WTC11 (cell line): ENCODE measurements around the gene ZBTB4. TPM values are rescaled to one million over a fixed set of nuclear protein-coding genes. Genes with fewer than 3 reads are reported as not detected.

Source experiments
- ATAC-seq: fragments of 200-7000 bp; cut with Tn5 transposase; 2 replicates; pipeline ENCODE4 v1.10.0; 2021; ENCODE audit warnings: mild to moderate bottlenecking, moderate library complexity
- CTCF ChIA-PET: fragments of 300-600 bp; sonication (Branson Sonifier 250); formaldehyde crosslinking; loops from one replicate; lab custom pipeline; 2021; ENCODE audit warnings: antibody characterized with exemption; lab: Charles Lee
- POLR2A ChIA-PET: fragments of 350-600 bp; sonication (Branson Sonifier 250); formaldehyde crosslinking; loops from one replicate; lab custom pipeline; 2021; ENCODE audit warnings: antibody characterized with exemption; lab: Charles Lee
- DNase-seq: peaks from one replicate; pipeline ENCODE4 v3.0.0; 2021; ENCODE audit warnings: low spot score
- H3K27ac Mint-ChIP-seq: 2 replicates; pipeline ENCODE4 v1.8.0; 2021; ENCODE audit warnings: mixed read lengths
- H3K27me3 Mint-ChIP-seq: 2 replicates; pipeline ENCODE4 v1.8.0; 2021; ENCODE audit warnings: low read depth, mild to moderate bottlenecking, moderate library complexity, mixed read lengths
- H3K36me3 Mint-ChIP-seq: 2 replicates; pipeline ENCODE4 v1.8.0; 2021; ENCODE audit warnings: mixed read lengths
- H3K4me1 Mint-ChIP-seq: 2 replicates; pipeline ENCODE4 v1.8.0; 2022; ENCODE audit warnings: mixed read lengths
- H3K4me3 Mint-ChIP-seq: 2 replicates; pipeline ENCODE4 v1.8.0; 2021; ENCODE audit warnings: mild to moderate bottlenecking, moderate library complexity, mixed read lengths
- H3K9me3 Mint-ChIP-seq: 2 replicates; pipeline ENCODE4 v1.8.0; 2021; ENCODE audit warnings: mixed read lengths
- E2F1 ChIP-seq: sonication (generic); formaldehyde crosslinking; IDR thresholded peaks from 2 replicates; pipeline ENCODE4 v1.8.0; 2022; ENCODE audit warnings: mild to moderate bottlenecking, missing genetic modification reagents
- ELF4 ChIP-seq: sonication (generic); formaldehyde crosslinking; IDR thresholded peaks from 2 replicates; pipeline ENCODE4 v1.8.1; 2022; ENCODE audit warnings: low read depth, mild to moderate bottlenecking, moderate library complexity, missing genetic modification reagents
- FOXK1 ChIP-seq: sonication (generic); formaldehyde crosslinking; IDR thresholded peaks from 2 replicates; pipeline ENCODE4 v1.8.0; 2022; ENCODE audit warnings: mild to moderate bottlenecking, moderate library complexity, missing genetic modification reagents
- FOXP1 ChIP-seq: sonication (generic); formaldehyde crosslinking; IDR thresholded peaks from 2 replicates; pipeline ENCODE4 v1.8.0; 2022; ENCODE audit warnings: missing genetic modification reagents, mild to moderate bottlenecking, moderate library complexity, borderline replicate concordance
- GRHL2 ChIP-seq: fragments of 250-450 bp; sonication (Bioruptor Pico); IDR thresholded peaks from 2 replicates; pipeline ENCODE4 v1.8.0; 2022; ENCODE audit warnings: mild to moderate bottlenecking, moderate library complexity; ENCODE audit not compliant: insufficient replicate concordance, severe bottlenecking
- KAT7 ChIP-seq: sonication (generic); formaldehyde crosslinking; IDR thresholded peaks from 2 replicates; pipeline ENCODE4 v1.8.1; 2023; ENCODE audit warnings: missing genetic modification reagents, mild to moderate bottlenecking, borderline replicate concordance
- MYBL2 ChIP-seq: sonication (generic); formaldehyde crosslinking; IDR thresholded peaks from 2 replicates; pipeline ENCODE4 v1.8.1; 2023; ENCODE audit warnings: mild to moderate bottlenecking, moderate library complexity, missing genetic modification reagents
- TCF7 ChIP-seq: sonication (generic); formaldehyde crosslinking; IDR thresholded peaks from 2 replicates; pipeline ENCODE4 v1.8.0; 2022; ENCODE audit warnings: mild to moderate bottlenecking, low read depth, missing genetic modification reagents, moderate library complexity
- ZNF121 ChIP-seq: sonication (generic); formaldehyde crosslinking; IDR thresholded peaks from 2 replicates; pipeline ENCODE4 v1.8.0; 2023; ENCODE audit warnings: missing genetic modification reagents
- ZNF138 ChIP-seq: sonication (generic); formaldehyde crosslinking; conservative IDR thresholded peaks from 2 replicates; pipeline ENCODE4 v1.8.1; 2022; ENCODE audit warnings: mild to moderate bottlenecking, moderate library complexity, missing genetic modification reagents
- ZNF232 ChIP-seq: sonication (generic); formaldehyde crosslinking; IDR thresholded peaks from 2 replicates; pipeline ENCODE4 v1.8.0; 2022; ENCODE audit warnings: mild to moderate bottlenecking, missing genetic modification reagents
- ZNF281 ChIP-seq: sonication (generic); formaldehyde crosslinking; IDR thresholded peaks from 2 replicates; pipeline ENCODE4 v1.8.0; 2023; ENCODE audit warnings: mild to moderate bottlenecking, missing genetic modification reagents
- total RNA-seq: library from RNA; stranded (reverse); gene quantifications from 3 replicates; pipeline ENCODE4 v1.2.3, GENCODE V29; 2021
- TF ChIP-seq, protein P1 (sequence below): fragments of 250-450 bp; sonication (Bioruptor Pico); IDR thresholded peaks from 2 replicates; pipeline ENCODE4 v1.9.0; 2021; ENCODE audit warnings: mild to moderate bottlenecking
- TF ChIP-seq, protein P2 (sequence below): fragments of 250-450 bp; sonication (Bioruptor Pico); IDR thresholded peaks from 2 replicates; pipeline ENCODE4 v1.9.0; 2021; ENCODE audit warnings: mild to moderate bottlenecking, borderline replicate concordance
- TF ChIP-seq, protein P3 (sequence below): sonication (generic); formaldehyde crosslinking; IDR thresholded peaks from 2 replicates; pipeline ENCODE4 v1.8.1; 2022; ENCODE audit warnings: mild to moderate bottlenecking, moderate library complexity, missing genetic modification reagents
- TF ChIP-seq, protein P4 (sequence below): sonication (generic); formaldehyde crosslinking; IDR thresholded peaks from 2 replicates; pipeline ENCODE4 v1.8.0; 2022; ENCODE audit warnings: mild to moderate bottlenecking, missing genetic modification reagents
- TF ChIP-seq, protein P5 (sequence below): fragments of 250-450 bp; sonication (Bioruptor Pico); IDR thresholded peaks from 2 replicates; pipeline ENCODE4 v1.9.0; 2021; ENCODE audit warnings: mild to moderate bottlenecking

The ZBTB4 gene
- total RNA-seq, 1 experiment from 2014 or later = 14.6 TPM

DNA sequence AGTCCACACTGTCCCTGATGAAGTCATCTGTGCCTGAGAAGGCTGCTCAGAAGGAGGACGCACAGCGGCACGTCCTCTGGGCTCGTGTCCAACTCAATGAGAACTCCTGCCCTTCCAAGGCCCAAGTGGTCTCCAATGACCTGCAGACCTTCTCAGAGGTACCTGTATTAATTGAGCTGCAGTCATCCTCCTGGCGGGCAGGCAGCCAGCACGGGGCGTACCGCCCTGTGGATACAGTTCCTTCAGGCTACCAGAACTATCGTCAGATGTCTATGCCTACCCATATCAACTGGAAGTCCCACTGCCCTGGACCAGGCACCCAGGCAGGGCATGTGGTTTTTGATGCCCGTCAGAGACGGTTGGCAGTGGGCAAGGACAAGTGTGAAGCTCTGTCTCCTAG is 47.1 kb downstream of the ZBTB4 start (continued):
- TF ChIP-seq ZNF281 (CRISPR knock-in tag) = no peak
- TF ChIP-seq GRHL2 (CRISPR knock-in tag) = no peak
- TF ChIP-seq, protein P1, sequence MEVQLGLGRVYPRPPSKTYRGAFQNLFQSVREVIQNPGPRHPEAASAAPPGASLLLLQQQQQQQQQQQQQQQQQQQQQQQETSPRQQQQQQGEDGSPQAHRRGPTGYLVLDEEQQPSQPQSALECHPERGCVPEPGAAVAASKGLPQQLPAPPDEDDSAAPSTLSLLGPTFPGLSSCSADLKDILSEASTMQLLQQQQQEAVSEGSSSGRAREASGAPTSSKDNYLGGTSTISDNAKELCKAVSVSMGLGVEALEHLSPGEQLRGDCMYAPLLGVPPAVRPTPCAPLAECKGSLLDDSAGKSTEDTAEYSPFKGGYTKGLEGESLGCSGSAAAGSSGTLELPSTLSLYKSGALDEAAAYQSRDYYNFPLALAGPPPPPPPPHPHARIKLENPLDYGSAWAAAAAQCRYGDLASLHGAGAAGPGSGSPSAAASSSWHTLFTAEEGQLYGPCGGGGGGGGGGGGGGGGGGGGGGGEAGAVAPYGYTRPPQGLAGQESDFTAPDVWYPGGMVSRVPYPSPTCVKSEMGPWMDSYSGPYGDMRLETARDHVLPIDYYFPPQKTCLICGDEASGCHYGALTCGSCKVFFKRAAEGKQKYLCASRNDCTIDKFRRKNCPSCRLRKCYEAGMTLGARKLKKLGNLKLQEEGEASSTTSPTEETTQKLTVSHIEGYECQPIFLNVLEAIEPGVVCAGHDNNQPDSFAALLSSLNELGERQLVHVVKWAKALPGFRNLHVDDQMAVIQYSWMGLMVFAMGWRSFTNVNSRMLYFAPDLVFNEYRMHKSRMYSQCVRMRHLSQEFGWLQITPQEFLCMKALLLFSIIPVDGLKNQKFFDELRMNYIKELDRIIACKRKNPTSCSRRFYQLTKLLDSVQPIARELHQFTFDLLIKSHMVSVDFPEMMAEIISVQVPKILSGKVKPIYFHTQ = no peak
- TF ChIP-seq ZNF121 = no peak
- TF ChIP-seq MYBL2 (CRISPR knock-in tag) = no peak
- no peak for TF ChIP-seq FOXK1 (CRISPR knock-in tag)
- TF ChIP-seq, protein P2, sequence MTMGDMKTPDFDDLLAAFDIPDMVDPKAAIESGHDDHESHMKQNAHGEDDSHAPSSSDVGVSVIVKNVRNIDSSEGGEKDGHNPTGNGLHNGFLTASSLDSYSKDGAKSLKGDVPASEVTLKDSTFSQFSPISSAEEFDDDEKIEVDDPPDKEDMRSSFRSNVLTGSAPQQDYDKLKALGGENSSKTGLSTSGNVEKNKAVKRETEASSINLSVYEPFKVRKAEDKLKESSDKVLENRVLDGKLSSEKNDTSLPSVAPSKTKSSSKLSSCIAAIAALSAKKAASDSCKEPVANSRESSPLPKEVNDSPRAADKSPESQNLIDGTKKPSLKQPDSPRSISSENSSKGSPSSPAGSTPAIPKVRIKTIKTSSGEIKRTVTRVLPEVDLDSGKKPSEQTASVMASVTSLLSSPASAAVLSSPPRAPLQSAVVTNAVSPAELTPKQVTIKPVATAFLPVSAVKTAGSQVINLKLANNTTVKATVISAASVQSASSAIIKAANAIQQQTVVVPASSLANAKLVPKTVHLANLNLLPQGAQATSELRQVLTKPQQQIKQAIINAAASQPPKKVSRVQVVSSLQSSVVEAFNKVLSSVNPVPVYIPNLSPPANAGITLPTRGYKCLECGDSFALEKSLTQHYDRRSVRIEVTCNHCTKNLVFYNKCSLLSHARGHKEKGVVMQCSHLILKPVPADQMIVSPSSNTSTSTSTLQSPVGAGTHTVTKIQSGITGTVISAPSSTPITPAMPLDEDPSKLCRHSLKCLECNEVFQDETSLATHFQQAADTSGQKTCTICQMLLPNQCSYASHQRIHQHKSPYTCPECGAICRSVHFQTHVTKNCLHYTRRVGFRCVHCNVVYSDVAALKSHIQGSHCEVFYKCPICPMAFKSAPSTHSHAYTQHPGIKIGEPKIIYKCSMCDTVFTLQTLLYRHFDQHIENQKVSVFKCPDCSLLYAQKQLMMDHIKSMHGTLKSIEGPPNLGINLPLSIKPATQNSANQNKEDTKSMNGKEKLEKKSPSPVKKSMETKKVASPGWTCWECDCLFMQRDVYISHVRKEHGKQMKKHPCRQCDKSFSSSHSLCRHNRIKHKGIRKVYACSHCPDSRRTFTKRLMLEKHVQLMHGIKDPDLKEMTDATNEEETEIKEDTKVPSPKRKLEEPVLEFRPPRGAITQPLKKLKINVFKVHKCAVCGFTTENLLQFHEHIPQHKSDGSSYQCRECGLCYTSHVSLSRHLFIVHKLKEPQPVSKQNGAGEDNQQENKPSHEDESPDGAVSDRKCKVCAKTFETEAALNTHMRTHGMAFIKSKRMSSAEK (CRISPR knock-in tag) = no peak
- no peak for TF ChIP-seq ELF4 (CRISPR knock-in tag)
- TF ChIP-seq, protein P3, sequence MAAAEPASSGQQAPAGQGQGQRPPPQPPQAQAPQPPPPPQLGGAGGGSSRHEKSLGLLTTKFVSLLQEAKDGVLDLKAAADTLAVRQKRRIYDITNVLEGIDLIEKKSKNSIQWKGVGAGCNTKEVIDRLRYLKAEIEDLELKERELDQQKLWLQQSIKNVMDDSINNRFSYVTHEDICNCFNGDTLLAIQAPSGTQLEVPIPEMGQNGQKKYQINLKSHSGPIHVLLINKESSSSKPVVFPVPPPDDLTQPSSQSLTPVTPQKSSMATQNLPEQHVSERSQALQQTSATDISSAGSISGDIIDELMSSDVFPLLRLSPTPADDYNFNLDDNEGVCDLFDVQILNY = no peak
- no peak for TF ChIP-seq TCF7 (CRISPR knock-in tag)

- Mint-ChIP-seq H3K4me1 (peaks cover 3% of the 10 kb centered on the region), H3K9me3 (no peaks in the 10 kb centered on the region), H3K27ac (no peak overlapping the region), H3K27me3 (no peaks in the 10 kb centered on the region; the same call in 1 of the 2 replicates), H3K4me3 (no peak overlapping the region), H3K36me3 (no peaks in the 10 kb centered on the region)
- CTCF ChIA-PET = no interaction called here
- ATAC-seq (no peak), DNase-seq (no peak)
- POLR2A ChIA-PET = no interaction called here
- TF ChIP-seq, protein P3 = no peak
- TF ChIP-seq FOXP1 (CRISPR knock-in tag) = no peak
- no peak for TF ChIP-seq ZNF138 (CRISPR knock-in tag)
- TF ChIP-seq, protein P4, sequence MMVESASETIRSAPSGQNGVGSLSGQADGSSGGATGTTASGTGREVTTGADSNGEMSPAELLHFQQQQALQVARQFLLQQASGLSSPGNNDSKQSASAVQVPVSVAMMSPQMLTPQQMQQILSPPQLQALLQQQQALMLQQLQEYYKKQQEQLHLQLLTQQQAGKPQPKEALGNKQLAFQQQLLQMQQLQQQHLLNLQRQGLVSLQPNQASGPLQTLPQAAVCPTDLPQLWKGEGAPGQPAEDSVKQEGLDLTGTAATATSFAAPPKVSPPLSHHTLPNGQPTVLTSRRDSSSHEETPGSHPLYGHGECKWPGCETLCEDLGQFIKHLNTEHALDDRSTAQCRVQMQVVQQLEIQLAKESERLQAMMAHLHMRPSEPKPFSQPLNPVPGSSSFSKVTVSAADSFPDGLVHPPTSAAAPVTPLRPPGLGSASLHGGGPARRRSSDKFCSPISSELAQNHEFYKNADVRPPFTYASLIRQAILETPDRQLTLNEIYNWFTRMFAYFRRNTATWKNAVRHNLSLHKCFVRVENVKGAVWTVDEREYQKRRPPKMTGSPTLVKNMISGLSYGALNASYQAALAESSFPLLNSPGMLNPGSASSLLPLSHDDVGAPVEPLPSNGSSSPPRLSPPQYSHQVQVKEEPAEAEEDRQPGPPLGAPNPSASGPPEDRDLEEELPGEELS (CRISPR knock-in tag) = no peak
- no peak for TF ChIP-seq ZNF281 (CRISPR knock-in tag)
- TF ChIP-seq, protein P5, sequence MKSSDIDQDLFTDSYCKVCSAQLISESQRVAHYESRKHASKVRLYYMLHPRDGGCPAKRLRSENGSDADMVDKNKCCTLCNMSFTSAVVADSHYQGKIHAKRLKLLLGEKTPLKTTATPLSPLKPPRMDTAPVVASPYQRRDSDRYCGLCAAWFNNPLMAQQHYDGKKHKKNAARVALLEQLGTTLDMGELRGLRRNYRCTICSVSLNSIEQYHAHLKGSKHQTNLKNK (CRISPR knock-in tag) = no peak
- no peak for TF ChIP-seq ZNF232 (CRISPR knock-in tag)
- no peak for TF ChIP-seq KAT7 (CRISPR knock-in tag)
- TF ChIP-seq E2F1 (CRISPR knock-in tag) = no peak
Observed at GRCh38 chr17:7431231-7431630, 48.2 kb downstream of the ZBTB4 start.
